HEK293 (cell line): ENCODE data around the gene GJC1.

Experiments
- GLI4 ChIP-seq: fragments of 450-650 bp; formaldehyde crosslinking; IDR thresholded peaks from 2 replicates; pipeline ENCODE4 v1.5.1; 2016; ENCODE audit warnings: missing biosample characterization, missing genetic modification characterization
- ZNF138 ChIP-seq: fragments of 450-650 bp; formaldehyde crosslinking; IDR thresholded peaks from 2 replicates; pipeline ENCODE4 v1.5.1; 2016; ENCODE audit warnings: missing biosample characterization, missing genetic modification characterization, borderline replicate concordance
- ZNF24 ChIP-seq: fragments of 450-650 bp; formaldehyde crosslinking; IDR thresholded peaks from 2 replicates; pipeline ENCODE4 v1.5.1; 2016; ENCODE audit warnings: missing biosample characterization, missing genetic modification characterization
- ZNF274 ChIP-seq, 2 experiments: fragments of 200-500 bp in 1 of 2; fragments of 450-650 bp in 1 of 2; sonication (Bioruptor generic) in 1 of 2; formaldehyde crosslinking in 1 of 2; IDR thresholded peaks; 2 replicates each; pipeline versions ENCODE4 v1.5.1 to v1.6.1; 2014 to 2016; ENCODE audit warnings: borderline replicate concordance in 1 of 2, inconsistent platforms in 1 of 2, low read length in 1 of 2, missing biosample characterization in 1 of 2, missing genetic modification characterization in 1 of 2
- ZNF510 ChIP-seq: fragments of 450-650 bp; formaldehyde crosslinking; IDR thresholded peaks from 2 replicates; pipeline ENCODE4 v1.5.1; 2018; ENCODE audit warnings: mild to moderate bottlenecking, missing genetic modification characterization, missing biosample characterization; ENCODE audit not compliant: insufficient replicate concordance
- ZNF629 ChIP-seq: fragments of 450-650 bp; formaldehyde crosslinking; IDR thresholded peaks from 2 replicates; pipeline ENCODE4 v1.5.1; 2017; ENCODE audit warnings: missing biosample characterization, missing genetic modification characterization
- ZXDB ChIP-seq: fragments of 450-650 bp; formaldehyde crosslinking; IDR thresholded peaks from 2 replicates; pipeline ENCODE4 v1.5.1; 2016; ENCODE audit warnings: missing biosample characterization, missing genetic modification characterization
- TF ChIP-seq, protein P1 (sequence below): fragments of 450-650 bp; formaldehyde crosslinking; IDR thresholded peaks from 2 replicates; pipeline ENCODE4 v1.5.1; 2017; ENCODE audit warnings: missing biosample characterization, missing genetic modification characterization
- TF ChIP-seq, protein P2 (sequence below): fragments of 450-650 bp; formaldehyde crosslinking; IDR thresholded peaks from 2 replicates; pipeline ENCODE4 v1.5.1; 2016; ENCODE audit warnings: missing biosample characterization, missing genetic modification characterization

DNA sequence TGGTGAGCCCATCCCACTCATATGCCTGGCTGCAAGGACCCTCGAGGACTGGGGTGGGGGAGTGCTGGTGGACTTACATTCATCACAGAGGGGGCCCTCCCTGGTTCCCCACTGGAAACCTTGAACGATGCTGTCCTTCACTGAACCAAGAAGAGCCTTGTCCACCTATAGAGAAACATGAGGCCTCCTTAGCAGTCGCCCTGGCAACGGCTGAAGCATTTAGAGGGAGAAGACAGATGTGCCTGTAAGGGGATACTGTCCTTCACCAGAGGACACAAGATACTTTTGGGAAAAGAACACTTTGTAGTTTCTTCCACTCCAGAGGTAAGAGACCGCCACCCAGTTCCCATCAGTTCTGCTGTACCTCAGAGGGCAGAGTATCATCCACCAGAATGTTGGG, 24.1 kb upstream of the GJC1 start:
- TF ChIP-seq, protein P1, sequence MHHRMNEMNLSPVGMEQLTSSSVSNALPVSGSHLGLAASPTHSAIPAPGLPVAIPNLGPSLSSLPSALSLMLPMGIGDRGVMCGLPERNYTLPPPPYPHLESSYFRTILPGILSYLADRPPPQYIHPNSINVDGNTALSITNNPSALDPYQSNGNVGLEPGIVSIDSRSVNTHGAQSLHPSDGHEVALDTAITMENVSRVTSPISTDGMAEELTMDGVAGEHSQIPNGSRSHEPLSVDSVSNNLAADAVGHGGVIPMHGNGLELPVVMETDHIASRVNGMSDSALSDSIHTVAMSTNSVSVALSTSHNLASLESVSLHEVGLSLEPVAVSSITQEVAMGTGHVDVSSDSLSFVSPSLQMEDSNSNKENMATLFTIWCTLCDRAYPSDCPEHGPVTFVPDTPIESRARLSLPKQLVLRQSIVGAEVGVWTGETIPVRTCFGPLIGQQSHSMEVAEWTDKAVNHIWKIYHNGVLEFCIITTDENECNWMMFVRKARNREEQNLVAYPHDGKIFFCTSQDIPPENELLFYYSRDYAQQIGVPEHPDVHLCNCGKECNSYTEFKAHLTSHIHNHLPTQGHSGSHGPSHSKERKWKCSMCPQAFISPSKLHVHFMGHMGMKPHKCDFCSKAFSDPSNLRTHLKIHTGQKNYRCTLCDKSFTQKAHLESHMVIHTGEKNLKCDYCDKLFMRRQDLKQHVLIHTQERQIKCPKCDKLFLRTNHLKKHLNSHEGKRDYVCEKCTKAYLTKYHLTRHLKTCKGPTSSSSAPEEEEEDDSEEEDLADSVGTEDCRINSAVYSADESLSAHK (tag by site-specific recombination) = no peak
- TF ChIP-seq ZNF138 (tag by site-specific recombination) (no peak), ZXDB (tag by site-specific recombination) (no peak), GLI4 (tag by site-specific recombination) (no peak), ZNF24 (tag by site-specific recombination) (no peak), ZNF629 (tag by site-specific recombination) (no peak), ZNF274 (IDR thresholded peaks at IDR 0.05; ENCODE audit: low read length) (no peak), ZNF274 (tag by site-specific recombination; IDR thresholded peaks at IDR 0.05; ENCODE audit: borderline replicate concordance) (no peak), ZNF510 (tag by site-specific recombination) (no peak)
- TF ChIP-seq, protein P2, sequence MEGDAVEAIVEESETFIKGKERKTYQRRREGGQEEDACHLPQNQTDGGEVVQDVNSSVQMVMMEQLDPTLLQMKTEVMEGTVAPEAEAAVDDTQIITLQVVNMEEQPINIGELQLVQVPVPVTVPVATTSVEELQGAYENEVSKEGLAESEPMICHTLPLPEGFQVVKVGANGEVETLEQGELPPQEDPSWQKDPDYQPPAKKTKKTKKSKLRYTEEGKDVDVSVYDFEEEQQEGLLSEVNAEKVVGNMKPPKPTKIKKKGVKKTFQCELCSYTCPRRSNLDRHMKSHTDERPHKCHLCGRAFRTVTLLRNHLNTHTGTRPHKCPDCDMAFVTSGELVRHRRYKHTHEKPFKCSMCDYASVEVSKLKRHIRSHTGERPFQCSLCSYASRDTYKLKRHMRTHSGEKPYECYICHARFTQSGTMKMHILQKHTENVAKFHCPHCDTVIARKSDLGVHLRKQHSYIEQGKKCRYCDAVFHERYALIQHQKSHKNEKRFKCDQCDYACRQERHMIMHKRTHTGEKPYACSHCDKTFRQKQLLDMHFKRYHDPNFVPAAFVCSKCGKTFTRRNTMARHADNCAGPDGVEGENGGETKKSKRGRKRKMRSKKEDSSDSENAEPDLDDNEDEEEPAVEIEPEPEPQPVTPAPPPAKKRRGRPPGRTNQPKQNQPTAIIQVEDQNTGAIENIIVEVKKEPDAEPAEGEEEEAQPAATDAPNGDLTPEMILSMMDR (tag by site-specific recombination) = no peak
